DND-41 (cell line): ENCODE data around the gene IFNL3.

Source experiments
- ATAC-seq: fragments of 200-7000 bp; cut with Tn5 transposase; 3 replicates; pipeline ENCODE4 v1.9.1; 2021; ENCODE audit warnings: low read depth; ENCODE audit not compliant: insufficient read depth
- DNase-seq: peaks from one replicate; pipeline ENCODE4 v3.0.0-alpha.2; 2020
- H2AFZ ChIP-seq: 2 replicates; pipeline ENCODE4 v1.6.0; 2012; ENCODE audit warnings: low read depth, low read length
- H3K27ac ChIP-seq: 2 replicates; pipeline ENCODE4 v1.5.1; 2012; ENCODE audit warnings: low read length, inconsistent platforms
- H3K27me3 ChIP-seq: fragments of 200-600 bp; sonication (generic); 2 replicates; pipeline ENCODE4 v1.6.0; 2012; ENCODE audit warnings: low read length, mild to moderate bottlenecking, inconsistent platforms; ENCODE audit not compliant: insufficient read depth, poor library complexity
- H3K36me3 ChIP-seq: 2 replicates; pipeline ENCODE4 v1.5.1; 2012; ENCODE audit warnings: low read length, inconsistent platforms; ENCODE audit not compliant: insufficient read depth
- H3K4me1 ChIP-seq: 2 replicates; pipeline ENCODE4 v1.5.1; 2012; ENCODE audit warnings: mild to moderate bottlenecking, low read length; ENCODE audit not compliant: insufficient read depth
- H3K4me2 ChIP-seq: 2 replicates; pipeline ENCODE4 v1.6.0; 2012; ENCODE audit warnings: mild to moderate bottlenecking, moderate library complexity, low read length, inconsistent platforms; ENCODE audit not compliant: insufficient read depth
- H3K4me3 ChIP-seq, 2 experiments: fragments of 200-600 bp in 1 of 2; shearing (Covaris generic) in 1 of 2; 2 replicates each; pipeline ENCODE4 v1.5.1; 2012 to 2016; ENCODE audit warnings: inconsistent platforms in 2 of 2, low read length in 2 of 2, mild to moderate bottlenecking in 2 of 2, low read depth in 1 of 2, moderate library complexity in 1 of 2
- H3K79me2 ChIP-seq: 2 replicates; pipeline ENCODE4 v1.6.0; 2012; ENCODE audit warnings: low read length, inconsistent platforms; ENCODE audit not compliant: insufficient read depth
- H3K9ac ChIP-seq: 2 replicates; pipeline ENCODE4 v1.6.0; 2012; ENCODE audit warnings: low read depth, mild to moderate bottlenecking, inconsistent platforms, low read length, moderate library complexity
- H3K9me3 ChIP-seq: 2 replicates; pipeline ENCODE4 v1.5.1; 2012; ENCODE audit warnings: low read length, moderate library complexity, mild to moderate bottlenecking, inconsistent platforms; ENCODE audit not compliant: insufficient read depth, severe bottlenecking
- H4K20me1 ChIP-seq: 2 replicates; pipeline ENCODE4 v1.6.0; 2012; ENCODE audit warnings: low read length; ENCODE audit not compliant: insufficient read depth
- EZH2 ChIP-seq: IDR thresholded peaks from 3 replicates; pipeline ENCODE4 v1.6.1; 2012; ENCODE audit warnings: borderline replicate concordance, low read depth, mild to moderate bottlenecking, moderate library complexity, low read length, inconsistent platforms; ENCODE audit not compliant: severe bottlenecking
- TF ChIP-seq, protein P1 (sequence below): IDR thresholded peaks from 2 replicates; pipeline ENCODE4 v1.5.1; 2012; ENCODE audit warnings: borderline replicate concordance, low read length, moderate library complexity, mild to moderate bottlenecking; ENCODE audit not compliant: poor library complexity, severe bottlenecking; ENCODE audit errors: extremely low read depth

IFNL3 gene

DNA sequence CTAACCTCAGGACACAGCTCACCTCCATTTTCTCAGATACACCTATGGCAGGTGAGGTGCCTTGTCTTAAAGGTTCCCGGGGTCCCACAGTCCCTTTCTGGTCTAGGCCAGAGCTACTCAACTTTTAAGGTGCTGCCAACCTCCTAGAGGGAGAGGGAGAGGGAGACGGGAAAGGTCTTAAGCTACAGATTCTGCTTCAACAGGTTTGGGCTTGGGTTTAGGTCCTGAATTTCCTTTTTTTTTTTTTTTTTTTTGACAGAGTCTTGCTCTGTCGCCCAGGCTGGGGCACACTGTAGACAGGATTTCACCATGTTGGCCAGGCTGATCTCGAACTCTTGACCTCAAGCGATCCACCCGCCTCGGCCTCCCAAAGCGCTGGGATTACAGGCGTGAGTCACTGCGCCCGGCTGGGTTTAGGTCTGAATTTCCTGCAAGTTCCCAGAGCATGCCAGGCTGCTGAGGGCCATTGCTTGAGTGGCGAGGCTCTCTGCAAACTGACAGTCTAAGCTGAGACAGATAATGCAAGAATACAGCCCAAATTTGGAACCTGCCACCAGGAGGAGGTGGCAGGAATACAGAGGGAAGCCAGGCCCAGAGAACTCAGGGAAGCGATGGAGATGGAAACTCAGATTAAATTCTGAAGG, 33.0 kb downstream of the IFNL3 start:
- Histone ChIP-seq H3K9me3 (no peaks in the 10 kb centered on the region), H3K4me1 (no peaks in the 10 kb centered on the region), H3K27ac (no peak overlapping the region), H4K20me1 (no peaks in the 10 kb centered on the region), H3K4me3 (no peak overlapping the region), H3K4me2 (no peak overlapping the region), H3K27me3 (peaks cover 4% of the 10 kb centered on the region), H3K9ac (no peak overlapping the region), H3K36me3 (no peaks in the 10 kb centered on the region), H3K79me2 (no peaks in the 10 kb centered on the region), H2AFZ (no peak overlapping the region)
- DNase-seq = no peak
- no peak for ATAC-seq
- no peak for TF ChIP-seq EZH2
- TF ChIP-seq, protein P1, sequence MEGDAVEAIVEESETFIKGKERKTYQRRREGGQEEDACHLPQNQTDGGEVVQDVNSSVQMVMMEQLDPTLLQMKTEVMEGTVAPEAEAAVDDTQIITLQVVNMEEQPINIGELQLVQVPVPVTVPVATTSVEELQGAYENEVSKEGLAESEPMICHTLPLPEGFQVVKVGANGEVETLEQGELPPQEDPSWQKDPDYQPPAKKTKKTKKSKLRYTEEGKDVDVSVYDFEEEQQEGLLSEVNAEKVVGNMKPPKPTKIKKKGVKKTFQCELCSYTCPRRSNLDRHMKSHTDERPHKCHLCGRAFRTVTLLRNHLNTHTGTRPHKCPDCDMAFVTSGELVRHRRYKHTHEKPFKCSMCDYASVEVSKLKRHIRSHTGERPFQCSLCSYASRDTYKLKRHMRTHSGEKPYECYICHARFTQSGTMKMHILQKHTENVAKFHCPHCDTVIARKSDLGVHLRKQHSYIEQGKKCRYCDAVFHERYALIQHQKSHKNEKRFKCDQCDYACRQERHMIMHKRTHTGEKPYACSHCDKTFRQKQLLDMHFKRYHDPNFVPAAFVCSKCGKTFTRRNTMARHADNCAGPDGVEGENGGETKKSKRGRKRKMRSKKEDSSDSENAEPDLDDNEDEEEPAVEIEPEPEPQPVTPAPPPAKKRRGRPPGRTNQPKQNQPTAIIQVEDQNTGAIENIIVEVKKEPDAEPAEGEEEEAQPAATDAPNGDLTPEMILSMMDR = no peak

DNA sequence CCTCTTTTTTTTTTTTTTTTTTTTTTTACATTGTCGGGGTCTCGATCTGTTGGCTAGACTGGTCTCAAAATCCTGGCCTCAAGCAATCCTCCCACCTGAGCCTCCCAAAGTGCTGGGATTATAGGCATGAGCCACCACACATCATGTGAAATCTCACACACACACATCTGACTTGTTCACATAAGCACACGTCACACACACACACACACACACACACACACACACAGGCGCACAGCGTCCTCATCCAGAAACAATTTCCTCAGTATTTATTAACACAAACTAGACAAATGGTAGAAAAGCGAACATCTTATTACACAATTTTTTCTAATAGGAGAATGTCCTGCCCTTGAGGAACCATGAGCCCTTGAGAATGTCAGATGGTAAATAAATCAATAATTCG, 35.6 kb downstream of the IFNL3 start:
- Histone ChIP-seq H3K4me1 (no peaks in the 10 kb centered on the region), H3K4me2 (no peak overlapping the region), H4K20me1 (no peaks in the 10 kb centered on the region), H3K27ac (no peak overlapping the region), H3K36me3 (no peaks in the 10 kb centered on the region), H3K4me3 (no peak overlapping the region), H3K9me3 (no peaks in the 10 kb centered on the region), H3K79me2 (no peaks in the 10 kb centered on the region), H3K9ac (no peak overlapping the region), H2AFZ (no peak overlapping the region), H3K27me3 (peaks cover 4% of the 10 kb centered on the region)
- no peak for ATAC-seq
- no peak for DNase-seq
- TF ChIP-seq EZH2 = no peak
- TF ChIP-seq, protein P1 = no peak

DNA sequence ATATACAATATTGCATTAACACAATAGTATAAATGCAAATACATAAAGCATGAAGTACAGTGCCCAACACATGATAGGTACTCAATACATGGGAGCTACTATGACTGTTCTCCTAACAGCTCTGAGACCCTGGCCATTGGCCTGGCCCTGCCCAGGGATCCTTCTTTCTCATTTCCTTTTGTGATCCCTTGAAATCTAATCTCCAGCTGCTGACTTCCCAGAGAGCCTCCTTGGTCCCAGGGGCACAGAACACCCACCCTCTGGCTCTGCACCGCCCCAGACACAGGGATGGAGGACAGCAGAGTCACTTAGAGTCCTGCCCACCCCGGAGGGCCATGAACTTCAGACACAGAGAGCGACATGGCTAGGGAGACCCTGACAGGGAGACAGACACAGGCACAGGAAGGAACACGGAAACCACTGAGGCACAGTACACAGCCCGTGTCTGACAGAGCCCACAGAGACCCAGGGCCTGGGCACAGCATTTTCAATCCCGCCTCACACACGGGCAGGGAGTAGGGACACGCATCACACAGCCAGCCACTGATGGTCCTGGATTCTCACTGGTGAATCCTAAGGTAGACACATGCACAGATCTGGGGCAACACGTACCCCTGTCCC, 36.5 kb downstream of the IFNL3 start:
- Histone ChIP-seq H4K20me1 (no peaks in the 10 kb centered on the region), H3K4me3 (no peak overlapping the region), H3K36me3 (no peaks in the 10 kb centered on the region), H3K4me1 (no peaks in the 10 kb centered on the region), H3K79me2 (no peaks in the 10 kb centered on the region), H3K27ac (no peak overlapping the region), H3K9ac (no peak overlapping the region), H3K4me2 (no peak overlapping the region), H3K9me3 (no peaks in the 10 kb centered on the region), H3K27me3 (peaks cover 4% of the 10 kb centered on the region), H2AFZ (no peak overlapping the region)
- ATAC-seq (no peak), DNase-seq (no peak)
- no peak for TF ChIP-seq EZH2
- TF ChIP-seq, protein P1 = no peak
